ENCODE measurements around the gene GAD1.
A peak's percentile ranks its signal among the peaks of the same experiment; 100 is the strongest.

The GAD1 gene

GRCh38 chr2:170818036-170818751 is 1.5 kb downstream of the GAD1 start:
- no peaks in the 10 kb centered on the region for H3K9me3 ChIP-seq (ENCODE audit: control insufficient read depth, low read length)
- H3K27ac ChIP-seq (ENCODE audit: insufficient read depth, low read depth, low read length, poor library complexity, severe bottlenecking) = no peak overlapping the region
- no peaks in the 10 kb centered on the region for H3K36me3 ChIP-seq (ENCODE audit: control insufficient read depth, insufficient read depth, low read length)
- H3K27me3 ChIP-seq (ENCODE audit: control insufficient read depth, insufficient read depth, low read length, poor library complexity, severe bottlenecking) = peaks cover 100% of the 10 kb centered on the region
- peak overlapping the region; percentile 56 for H3K4me3 ChIP-seq (ENCODE audit: insufficient read depth, low read depth, low read length)
- peaks cover 31% of the 10 kb centered on the region for H3K4me1 ChIP-seq (ENCODE audit: control insufficient read depth, insufficient read depth, low read length)
- 0 to 1% methylated on average over 60 of the region's 60 CpGs for WGBS, 2 experiments

GRCh38 chr2:170818752-170819470 is 2.2 kb downstream of the GAD1 start:
- H3K27ac ChIP-seq (ENCODE audit: insufficient read depth, low read depth, low read length, poor library complexity, severe bottlenecking) = no peak overlapping the region
- WGBS, 2 experiments = 6 to 8% methylated on average over 28 to 30 of the region's 30 CpGs
- H3K9me3 ChIP-seq (ENCODE audit: control insufficient read depth, low read length) = no peaks in the 10 kb centered on the region
- H3K36me3 ChIP-seq (ENCODE audit: control insufficient read depth, insufficient read depth, low read length) = no peaks in the 10 kb centered on the region
- H3K4me1 ChIP-seq (ENCODE audit: control insufficient read depth, insufficient read depth, low read length) = peaks cover 31% of the 10 kb centered on the region
- peak overlapping the region; percentile 56 for H3K4me3 ChIP-seq (ENCODE audit: insufficient read depth, low read depth, low read length)
- H3K27me3 ChIP-seq (ENCODE audit: control insufficient read depth, insufficient read depth, low read length, poor library complexity, severe bottlenecking) = peaks cover 100% of the 10 kb centered on the region

- H3K27ac ChIP-seq (ENCODE audit: insufficient read depth, low read depth, low read length, poor library complexity, severe bottlenecking) = no peak overlapping the region
- no peaks in the 10 kb centered on the region for H3K9me3 ChIP-seq (ENCODE audit: control insufficient read depth, low read length)
- no peak overlapping the region for H3K4me3 ChIP-seq (ENCODE audit: insufficient read depth, low read depth, low read length)
- H3K36me3 ChIP-seq (ENCODE audit: control insufficient read depth, insufficient read depth, low read length) = no peaks in the 10 kb centered on the region
- H3K4me1 ChIP-seq (ENCODE audit: control insufficient read depth, insufficient read depth, low read length) = peaks cover 30% of the 10 kb centered on the region
- WGBS, 2 experiments = 44 to 54% methylated on average over 45 of the region's 45 CpGs
- H3K27me3 ChIP-seq (ENCODE audit: control insufficient read depth, insufficient read depth, low read length, poor library complexity, severe bottlenecking) = peaks cover 100% of the 10 kb centered on the region
Observed at GRCh38 chr2:170819680-170820664, 3.3 kb downstream of the GAD1 start.

- Histone ChIP-seq H3K27ac (ENCODE audit: insufficient read depth, low read depth, low read length, poor library complexity, severe bottlenecking) (no peak overlapping the region), H3K4me3 (ENCODE audit: insufficient read depth, low read depth, low read length) (no peak overlapping the region), H3K9me3 (ENCODE audit: control insufficient read depth, low read length) (no peaks in the 10 kb centered on the region), H3K36me3 (ENCODE audit: control insufficient read depth, insufficient read depth, low read length) (no peaks in the 10 kb centered on the region), H3K27me3 (ENCODE audit: control insufficient read depth, insufficient read depth, low read length, poor library complexity, severe bottlenecking) (peaks cover 93% of the 10 kb centered on the region), H3K4me1 (ENCODE audit: control insufficient read depth, insufficient read depth, low read length) (peaks cover 23% of the 10 kb centered on the region)
- WGBS, 2 experiments = 65 to 74% methylated on average over 18 of the region's 18 CpGs
Observed at GRCh38 chr2:170820757-170821530, 4.3 kb downstream of the GAD1 start.

- Histone ChIP-seq H3K4me3 (ENCODE audit: insufficient read depth, low read depth, low read length) (peak overlapping the region; percentile 11), H3K4me1 (ENCODE audit: control insufficient read depth, insufficient read depth, low read length) (peaks cover 17% of the 10 kb centered on the region), H3K36me3 (ENCODE audit: control insufficient read depth, insufficient read depth, low read length) (no peaks in the 10 kb centered on the region), H3K27ac (ENCODE audit: insufficient read depth, low read depth, low read length, poor library complexity, severe bottlenecking) (no peak overlapping the region), H3K27me3 (ENCODE audit: control insufficient read depth, insufficient read depth, low read length, poor library complexity, severe bottlenecking) (peaks cover 85% of the 10 kb centered on the region), H3K9me3 (ENCODE audit: control insufficient read depth, low read length) (no peaks in the 10 kb centered on the region)
- 58 to 75% methylated on average over 40 of the region's 40 CpGs for WGBS, 2 experiments
Observed at GRCh38 chr2:170821531-170822289, 5.0 kb downstream of the GAD1 start.

- Histone ChIP-seq H3K9me3 (ENCODE audit: control insufficient read depth, low read length) (no peaks in the 10 kb centered on the region), H3K4me3 (ENCODE audit: insufficient read depth, low read depth, low read length) (peak overlapping the region; percentile 37), H3K36me3 (ENCODE audit: control insufficient read depth, insufficient read depth, low read length) (no peaks in the 10 kb centered on the region), H3K4me1 (ENCODE audit: control insufficient read depth, insufficient read depth, low read length) (peaks cover 17% of the 10 kb centered on the region), H3K27me3 (ENCODE audit: control insufficient read depth, insufficient read depth, low read length, poor library complexity, severe bottlenecking) (peaks cover 77% of the 10 kb centered on the region), H3K27ac (ENCODE audit: insufficient read depth, low read depth, low read length, poor library complexity, severe bottlenecking) (no peak overlapping the region)
- 41 to 47% methylated on average over 43 of the region's 43 CpGs for WGBS, 2 experiments
Observed at GRCh38 chr2:170822290-170823087, 5.8 kb downstream of the GAD1 start.

- Histone ChIP-seq H3K9me3 (ENCODE audit: control insufficient read depth, low read length) (no peaks in the 10 kb centered on the region), H3K4me1 (ENCODE audit: control insufficient read depth, insufficient read depth, low read length) (peaks cover 15% of the 10 kb centered on the region), H3K27ac (ENCODE audit: insufficient read depth, low read depth, low read length, poor library complexity, severe bottlenecking) (no peak overlapping the region), H3K27me3 (ENCODE audit: control insufficient read depth, insufficient read depth, low read length, poor library complexity, severe bottlenecking) (peaks cover 69% of the 10 kb centered on the region), H3K4me3 (ENCODE audit: insufficient read depth, low read depth, low read length) (peak overlapping the region; percentile 37), H3K36me3 (ENCODE audit: control insufficient read depth, insufficient read depth, low read length) (no peaks in the 10 kb centered on the region)
- WGBS, 2 experiments = 5 to 9% methylated on average over 58 to 61 of the region's 61 CpGs
Observed at GRCh38 chr2:170823088-170823897, 6.6 kb downstream of the GAD1 start.

- Histone ChIP-seq H3K36me3 (ENCODE audit: control insufficient read depth, insufficient read depth, low read length) (no peaks in the 10 kb centered on the region), H3K4me1 (ENCODE audit: control insufficient read depth, insufficient read depth, low read length) (peaks cover 10% of the 10 kb centered on the region), H3K9me3 (ENCODE audit: control insufficient read depth, low read length) (no peaks in the 10 kb centered on the region), H3K27ac (ENCODE audit: insufficient read depth, low read depth, low read length, poor library complexity, severe bottlenecking) (no peak overlapping the region), H3K4me3 (ENCODE audit: insufficient read depth, low read depth, low read length) (peak overlapping the region; percentile 37), H3K27me3 (ENCODE audit: control insufficient read depth, insufficient read depth, low read length, poor library complexity, severe bottlenecking) (peaks cover 64% of the 10 kb centered on the region)
- 12 to 19% methylated on average over 11 of the region's 11 CpGs for WGBS, 2 experiments
Observed at GRCh38 chr2:170823898-170824215, 7.2 kb downstream of the GAD1 start.
